Measurements from ENCODE around the gene HS6ST3. TPM values are rescaled to one million over a fixed set of nuclear protein-coding genes. Genes with fewer than 3 reads are reported as not detected.
A peak's percentile ranks its signal among the peaks of the same experiment; 100 is the strongest.
"Not testable (repeated sequence)": the region's sequence is repeated elsewhere in the genome, so short reads cannot be mapped to it uniquely, and the experiment has no call there.

HS6ST3 gene
- 0.23 TPM for polyA plus RNA-seq (ENCODE audit: insufficient read length)

- DNase-seq, result no peak
Measured at GRCh38 chr13:96089749-96090239, at the start of gene HS6ST3. TSS of gene HS6ST3 (plus strand) at chr13:96090107.

GRCh38 chr13:96041326-96042110 is 48.4 kb upstream of the HS6ST3 start:
- no peak for DNase-seq

GRCh38 chr13:96044238-96044637 is 45.7 kb upstream of the HS6ST3 start:
- DNase-seq, result no peak

GRCh38 chr13:96046449-96047126 is 43.3 kb upstream of the HS6ST3 start:
- not testable (repeated sequence) for DNase-seq

- DNase-seq, result not testable (repeated sequence)
Measured at GRCh38 chr13:96050955-96051354, 39.0 kb upstream of the HS6ST3 start.

- not testable (repeated sequence) for DNase-seq
Measured at GRCh38 chr13:96051491-96051890, 38.4 kb upstream of the HS6ST3 start.

GRCh38 chr13:96051946-96052345 is 38.0 kb upstream of the HS6ST3 start:
- DNase-seq, result not testable (repeated sequence)

- peak; percentile 30 for DNase-seq
Measured at GRCh38 chr13:96052656-96053002, 37.3 kb upstream of the HS6ST3 start.

GRCh38 chr13:96053003-96053703 is 36.8 kb upstream of the HS6ST3 start, which contains the start of gene UGGT2:
TSS of gene UGGT2 (minus strand) at chr13:96053401. CDS start at chr13:96053312, 89 bp downstream.
- peak; percentile 97 for DNase-seq

GRCh38 chr13:96065849-96066248 is 24.1 kb upstream of the HS6ST3 start:
- DNase-seq, result no peak

- DNase-seq, result no peak
Measured at GRCh38 chr13:96068729-96069128, 21.2 kb upstream of the HS6ST3 start.

GRCh38 chr13:96071504-96071903 is 18.4 kb upstream of the HS6ST3 start:
- no peak for DNase-seq

- DNase-seq, result no peak
Measured at GRCh38 chr13:96072392-96072791, 17.5 kb upstream of the HS6ST3 start.

GRCh38 chr13:96075953-96076543 is 13.9 kb upstream of the HS6ST3 start:
- DNase-seq, result no peak

GRCh38 chr13:96080676-96081075 is 9.2 kb upstream of the HS6ST3 start:
- no peak for DNase-seq

- no peak for DNase-seq
Measured at GRCh38 chr13:96081888-96082287, 8.0 kb upstream of the HS6ST3 start.

GRCh38 chr13:96082640-96083039 is 7.3 kb upstream of the HS6ST3 start:
- no peak for DNase-seq

GRCh38 chr13:96086736-96087135 is 3.2 kb upstream of the HS6ST3 start:
- no peak for DNase-seq

GRCh38 chr13:96089139-96089538 is 768 bp upstream of the HS6ST3 start:
- DNase-seq, result no peak

- DNase-seq, result no peak
Measured at GRCh38 chr13:96090240-96091101, 564 bp downstream of the HS6ST3 start.

Data from hindlimb muscle (tissue), 1 donor.